GM18520 (cell line): ENCODE results near the gene STOX2.

ENCODE experiments used
- ATAC-seq: cut with Tn5 transposase; IDR thresholded peaks from one replicate; pipeline ENCODE4 v1.9.1; 2021; ENCODE audit not compliant: unreplicated experiment

The STOX2 gene

DNA sequence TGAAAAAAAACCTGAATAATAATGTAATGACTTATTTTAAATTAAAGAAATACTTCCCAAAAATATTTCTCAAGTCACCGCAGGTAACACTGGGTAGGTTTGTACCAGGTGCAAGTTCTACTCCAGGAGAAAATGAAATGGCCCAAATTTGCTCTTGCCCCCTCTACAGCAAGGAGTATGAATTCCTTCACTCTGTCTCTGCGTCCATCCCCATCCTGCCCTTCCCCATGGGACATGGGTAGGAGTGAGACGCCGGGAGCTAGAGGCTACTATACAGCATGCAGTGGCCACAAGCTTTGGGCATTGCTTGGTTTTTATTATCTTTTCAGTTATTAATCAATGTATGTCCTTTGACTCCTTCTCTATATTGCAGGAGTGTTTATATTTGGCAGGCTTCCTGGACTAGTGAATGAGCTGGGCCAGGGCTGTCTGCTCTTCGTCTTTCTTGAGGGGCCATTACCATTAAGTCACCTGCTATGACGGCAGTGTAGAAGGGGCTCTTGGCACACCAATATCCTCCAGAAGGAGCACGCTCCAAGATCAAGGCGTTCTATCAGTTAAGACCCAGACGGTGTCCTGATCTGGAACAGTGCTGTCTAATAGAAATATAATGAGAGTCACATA, 162.9 kb downstream of the STOX2 start:
- ATAC-seq = no peak
